Measurements from ENCODE around the gene SETBP1. TPM values are rescaled to one million over a fixed set of nuclear protein-coding genes. Genes with fewer than 3 reads are reported as not detected.

SETBP1 gene
- total RNA-seq, 1 donor from 2014 or later, result 13.6 TPM

DNA sequence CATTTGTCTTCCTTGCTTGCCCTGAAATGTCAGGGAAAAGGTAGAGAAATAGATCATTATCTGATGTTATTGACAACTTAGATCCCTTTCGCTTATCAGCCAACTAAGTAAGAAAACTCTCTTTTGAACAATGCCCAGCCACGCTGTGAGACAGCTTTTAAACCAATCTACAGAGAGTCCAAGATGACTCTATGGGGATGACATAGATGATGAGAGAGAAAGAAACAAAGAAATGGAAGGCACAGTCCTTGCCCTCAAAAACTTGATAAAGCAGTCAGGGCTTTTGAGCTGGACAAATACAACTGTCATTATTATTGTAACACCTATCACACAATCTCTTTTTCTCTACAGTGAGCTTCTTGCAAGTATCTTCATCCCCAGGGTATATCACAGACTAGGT, 222.6 kb downstream of the SETBP1 start:
- Histone ChIP-seq H3K27me3 (ENCODE audit: control insufficient read depth in 3 of 3, insufficient read depth in 3 of 3, low read length in 3 of 3) (no peaks in the 10 kb centered on the region), H3K4me1 (ENCODE audit: control insufficient read depth in 3 of 3, insufficient read depth in 3 of 3, low read length in 3 of 3) (peaks cover 0 to 3% (median 3%) of the 10 kb centered on the region in 3 donors)

DNA sequence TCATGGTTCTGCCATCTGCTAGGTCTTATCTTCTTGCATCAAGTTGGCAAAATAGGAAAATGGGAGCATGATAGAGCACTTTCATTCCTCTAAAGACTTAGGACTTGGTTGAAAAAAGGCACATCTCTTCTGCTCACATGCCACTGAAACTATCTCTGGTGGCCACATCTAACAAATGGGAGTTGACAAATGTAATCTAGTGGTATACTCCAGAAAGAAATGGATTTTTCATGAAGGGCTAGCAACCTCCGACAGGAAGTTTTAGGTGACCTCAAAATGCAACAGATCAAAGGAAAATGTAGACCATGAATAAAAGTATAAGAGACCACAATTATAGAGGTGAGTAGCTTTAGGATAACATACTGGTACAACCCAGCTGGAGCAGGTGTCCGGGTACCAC, 224.1 kb downstream of the SETBP1 start:
- no peaks in the 10 kb centered on the region for H3K9me3 ChIP-seq (ENCODE audit: control insufficient read depth in 3 of 3, low read length in 3 of 3)
- peaks cover 7 to 9% (median 8%) of the 10 kb centered on the region in 3 donors for H3K4me1 ChIP-seq (ENCODE audit: control insufficient read depth in 3 of 3, insufficient read depth in 3 of 3, low read length in 3 of 3)
- no peak overlapping the region for H3K27ac ChIP-seq (ENCODE audit: low read depth, low read length)
- no peak overlapping the region for H3K4me3 ChIP-seq (ENCODE audit: low read length in 3 of 3)
- no peaks in the 10 kb centered on the region for H3K27me3 ChIP-seq (ENCODE audit: control insufficient read depth in 3 of 3, insufficient read depth in 3 of 3, low read length in 3 of 3)
- no peaks in the 10 kb centered on the region for H3K36me3 ChIP-seq (ENCODE audit: control insufficient read depth in 3 of 3, insufficient read depth in 3 of 3, low read length in 3 of 3)
- no peak overlapping the region for H3K9ac ChIP-seq (ENCODE audit: low read depth in 1 of 3, low read length in 3 of 3)

More for the DNA sequence above, 222.6 kb downstream of the SETBP1 start:
- Histone ChIP-seq H3K27ac (ENCODE audit: low read depth, low read length) (no peak overlapping the region), H3K36me3 (ENCODE audit: control insufficient read depth in 3 of 3, insufficient read depth in 3 of 3, low read length in 3 of 3) (no peaks in the 10 kb centered on the region), H3K4me3 (ENCODE audit: low read length in 3 of 3) (no peak overlapping the region), H3K9ac (ENCODE audit: low read depth in 1 of 3, low read length in 3 of 3) (no peak overlapping the region), H3K9me3 (ENCODE audit: control insufficient read depth in 3 of 3, low read length in 3 of 3) (no peaks in the 10 kb centered on the region)

DNA sequence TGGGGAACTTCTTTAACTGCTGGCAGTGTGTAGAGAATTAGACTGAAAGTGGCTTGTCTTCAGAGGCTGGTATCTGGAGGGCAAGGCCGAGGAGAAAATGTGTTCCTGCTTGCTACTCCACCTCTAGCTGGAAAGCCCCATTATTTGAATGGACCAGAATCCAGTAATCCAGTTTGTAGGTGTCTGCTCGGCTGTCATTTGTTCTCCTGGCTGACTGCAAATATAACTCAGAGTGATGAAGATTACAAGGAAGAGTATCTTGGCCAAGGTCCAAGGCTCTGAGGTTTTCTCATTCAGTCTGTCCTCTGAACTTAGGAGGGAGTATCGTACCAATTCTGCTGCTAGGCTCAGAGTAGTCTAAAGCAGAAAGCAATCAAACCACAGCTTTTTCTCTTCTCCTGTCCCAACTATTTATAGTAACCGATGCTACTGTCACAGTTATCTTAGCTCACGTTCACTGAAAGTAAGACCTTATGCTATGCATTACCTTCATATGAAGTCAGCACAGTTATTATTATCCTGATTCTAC, 228.6 kb downstream of the SETBP1 start:
- H3K4me3 ChIP-seq (ENCODE audit: low read length in 3 of 3), result no peak overlapping the region

DNA sequence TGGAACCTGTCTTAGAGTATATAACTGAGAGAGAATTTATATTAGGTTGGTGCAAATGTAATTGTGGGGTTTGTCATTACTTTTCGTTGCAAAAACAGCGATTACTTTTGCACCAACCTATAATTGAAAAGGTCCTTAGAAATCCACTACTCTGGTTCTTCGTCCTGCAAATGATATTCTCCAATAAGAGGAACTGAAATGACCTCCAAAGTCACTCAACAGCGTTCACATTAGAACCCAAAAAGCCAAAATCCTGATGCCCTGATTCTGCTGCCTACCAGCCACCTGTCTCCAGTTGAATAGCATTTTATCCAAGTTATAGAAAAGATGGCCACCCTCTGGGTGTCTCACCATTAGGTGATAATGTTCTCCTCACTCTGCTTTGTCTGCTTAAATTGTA, 230.6 kb downstream of the SETBP1 start:
- peaks cover 13 to 19% (median 14%) of the 10 kb centered on the region in 3 donors for H3K4me1 ChIP-seq (ENCODE audit: control insufficient read depth in 3 of 3, insufficient read depth in 3 of 3, low read length in 3 of 3)
- H3K9ac ChIP-seq (ENCODE audit: low read depth in 1 of 3, low read length in 3 of 3), result no peak overlapping the region
- no peak overlapping the region for H3K27ac ChIP-seq (ENCODE audit: low read depth, low read length)
- no peaks in the 10 kb centered on the region for H3K27me3 ChIP-seq (ENCODE audit: control insufficient read depth in 3 of 3, insufficient read depth in 3 of 3, low read length in 3 of 3)
- no peaks in the 10 kb centered on the region for H3K36me3 ChIP-seq (ENCODE audit: control insufficient read depth in 3 of 3, insufficient read depth in 3 of 3, low read length in 3 of 3)
- H3K4me3 ChIP-seq (ENCODE audit: low read length in 3 of 3), result no peak overlapping the region
- H3K9me3 ChIP-seq (ENCODE audit: control insufficient read depth in 3 of 3, low read length in 3 of 3), result no peaks in the 10 kb centered on the region

More for the DNA sequence above, 228.6 kb downstream of the SETBP1 start:
- H3K27ac ChIP-seq (ENCODE audit: low read depth, low read length), result no peak overlapping the region
- H3K9me3 ChIP-seq (ENCODE audit: control insufficient read depth in 3 of 3, low read length in 3 of 3), result no peaks in the 10 kb centered on the region
- H3K27me3 ChIP-seq (ENCODE audit: control insufficient read depth in 3 of 3, insufficient read depth in 3 of 3, low read length in 3 of 3), result no peaks in the 10 kb centered on the region
- H3K9ac ChIP-seq (ENCODE audit: low read depth in 1 of 3, low read length in 3 of 3), result no peak overlapping the region
- H3K4me1 ChIP-seq (ENCODE audit: control insufficient read depth in 3 of 3, insufficient read depth in 3 of 3, low read length in 3 of 3), result peaks cover 10 to 19% (median 14%) of the 10 kb centered on the region in 3 donors
- H3K36me3 ChIP-seq (ENCODE audit: control insufficient read depth in 3 of 3, insufficient read depth in 3 of 3, low read length in 3 of 3), result no peaks in the 10 kb centered on the region

DNA sequence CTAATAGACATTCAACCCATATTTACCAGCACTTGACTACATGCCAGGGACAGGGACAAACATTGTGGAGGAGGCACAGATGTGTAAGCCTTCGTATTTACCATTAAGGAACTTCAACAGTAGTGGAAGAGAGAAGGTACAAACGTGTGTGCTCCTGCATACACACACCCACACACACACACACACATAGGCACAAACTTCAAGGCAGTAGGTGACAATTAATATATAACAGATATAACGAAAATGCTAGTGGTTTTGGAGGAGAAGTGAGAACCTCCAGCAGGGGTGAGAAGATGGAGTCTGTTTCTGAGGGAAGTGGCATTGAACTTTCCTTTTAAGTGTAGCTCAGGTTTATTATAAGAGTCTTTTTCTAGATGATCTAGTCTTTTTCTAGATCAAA, 231.1 kb downstream of the SETBP1 start:
- Histone ChIP-seq H3K4me3 (ENCODE audit: low read length in 3 of 3) (no peak overlapping the region), H3K27me3 (ENCODE audit: control insufficient read depth in 3 of 3, insufficient read depth in 3 of 3, low read length in 3 of 3) (no peaks in the 10 kb centered on the region), H3K9ac (ENCODE audit: low read depth in 1 of 3, low read length in 3 of 3) (no peak overlapping the region), H3K36me3 (ENCODE audit: control insufficient read depth in 3 of 3, insufficient read depth in 3 of 3, low read length in 3 of 3) (no peaks in the 10 kb centered on the region), H3K4me1 (ENCODE audit: control insufficient read depth in 3 of 3, insufficient read depth in 3 of 3, low read length in 3 of 3) (peaks cover 16 to 24% (median 18%) of the 10 kb centered on the region in 3 donors), H3K27ac (ENCODE audit: low read depth, low read length) (no peak overlapping the region), H3K9me3 (ENCODE audit: control insufficient read depth in 3 of 3, low read length in 3 of 3) (no peaks in the 10 kb centered on the region)

DNA sequence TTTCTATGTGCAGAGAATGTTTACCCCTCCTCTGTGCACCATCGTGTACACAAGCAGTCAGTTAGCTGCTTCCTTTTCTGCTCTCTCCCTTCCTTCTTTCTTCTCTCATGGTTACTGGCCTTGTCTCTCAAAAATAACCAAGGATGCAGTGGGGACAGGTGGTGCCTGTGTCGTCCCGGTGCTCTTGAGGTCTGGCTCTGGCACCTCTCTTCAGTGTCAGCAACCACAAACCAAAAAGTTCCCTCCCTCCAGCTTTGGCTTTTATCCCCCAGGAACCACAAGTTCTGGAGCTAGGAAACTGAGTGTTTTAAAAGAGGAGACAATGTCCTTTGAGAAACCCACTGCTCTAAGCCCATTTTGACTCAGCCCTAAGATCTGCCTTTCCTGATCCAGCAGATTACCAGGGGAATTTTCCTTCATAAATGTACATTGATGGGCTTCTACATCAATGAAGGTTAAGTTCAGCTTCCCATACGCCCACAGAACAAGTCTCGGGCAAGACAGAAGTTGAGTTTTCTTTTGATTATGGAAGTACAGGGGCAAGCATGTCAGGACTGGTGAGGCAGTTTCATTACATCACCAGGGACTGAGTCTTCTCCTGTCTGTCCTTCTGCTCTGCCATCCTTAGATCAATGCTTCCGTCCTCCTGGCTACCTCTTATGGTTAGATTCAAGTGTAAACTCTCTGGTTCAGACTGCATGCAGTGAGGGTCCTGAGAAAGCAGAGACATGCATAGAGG, 232.2 kb downstream of the SETBP1 start:
- Histone ChIP-seq H3K9ac (ENCODE audit: low read depth in 1 of 3, low read length in 3 of 3) (no peak overlapping the region), H3K9me3 (ENCODE audit: control insufficient read depth in 3 of 3, low read length in 3 of 3) (no peaks in the 10 kb centered on the region), H3K4me3 (ENCODE audit: low read length in 3 of 3) (no peak overlapping the region), H3K27ac (ENCODE audit: low read depth, low read length) (no peak overlapping the region), H3K36me3 (ENCODE audit: control insufficient read depth in 3 of 3, insufficient read depth in 3 of 3, low read length in 3 of 3) (no peaks in the 10 kb centered on the region), H3K27me3 (ENCODE audit: control insufficient read depth in 3 of 3, insufficient read depth in 3 of 3, low read length in 3 of 3) (no peaks in the 10 kb centered on the region), H3K4me1 (ENCODE audit: control insufficient read depth in 3 of 3, insufficient read depth in 3 of 3, low read length in 3 of 3) (peaks cover 27 to 33% (median 28%) of the 10 kb centered on the region in 3 donors)

DNA sequence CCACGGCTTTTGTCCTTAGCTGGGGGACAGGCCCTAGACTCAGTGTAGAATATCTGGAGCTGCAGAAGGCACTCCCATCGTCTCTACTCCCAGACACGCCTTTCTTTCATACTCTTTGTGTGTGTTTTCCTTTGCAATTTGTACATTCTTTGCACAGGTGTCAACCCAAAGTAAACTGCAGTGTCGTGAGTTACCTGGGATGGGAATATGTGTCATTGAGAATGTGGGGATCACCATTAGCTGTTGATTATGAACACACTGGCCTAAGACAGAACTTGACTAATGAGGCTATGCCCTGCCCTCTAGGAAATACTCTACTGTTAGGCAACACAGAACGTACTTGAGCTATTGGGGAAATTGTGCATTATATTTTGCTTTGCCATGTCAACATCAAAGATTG, 233.3 kb downstream of the SETBP1 start:
- H3K27ac ChIP-seq (ENCODE audit: low read depth, low read length), result no peak overlapping the region
- no peaks in the 10 kb centered on the region for H3K27me3 ChIP-seq (ENCODE audit: control insufficient read depth in 3 of 3, insufficient read depth in 3 of 3, low read length in 3 of 3)
- no peak overlapping the region for H3K4me3 ChIP-seq (ENCODE audit: low read length in 3 of 3)
- H3K36me3 ChIP-seq (ENCODE audit: control insufficient read depth in 3 of 3, insufficient read depth in 3 of 3, low read length in 3 of 3), result no peaks in the 10 kb centered on the region
- no peak overlapping the region for H3K9ac ChIP-seq (ENCODE audit: low read depth in 1 of 3, low read length in 3 of 3)
- no peaks in the 10 kb centered on the region for H3K9me3 ChIP-seq (ENCODE audit: control insufficient read depth in 3 of 3, low read length in 3 of 3)
- peaks cover 26 to 34% (median 31%) of the 10 kb centered on the region in 3 donors for H3K4me1 ChIP-seq (ENCODE audit: control insufficient read depth in 3 of 3, insufficient read depth in 3 of 3, low read length in 3 of 3)

DNA sequence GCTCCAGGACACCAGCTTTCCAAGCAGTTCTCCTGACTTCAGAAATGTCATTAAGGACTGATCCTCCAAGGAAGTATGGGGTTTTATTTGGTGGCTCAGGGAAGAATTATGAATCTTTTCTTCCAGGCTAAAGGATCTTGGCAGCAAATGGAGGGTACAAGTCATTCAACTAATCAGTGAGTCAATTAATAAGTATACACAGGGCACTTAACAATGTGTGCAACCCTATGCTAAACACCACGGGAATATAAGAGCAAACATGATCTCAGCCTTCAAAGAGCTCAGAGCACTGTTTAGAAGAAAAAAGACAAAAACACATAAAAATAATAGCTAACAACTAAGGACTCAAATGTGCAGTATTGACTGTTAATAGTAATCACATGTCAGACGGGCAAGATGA, 234.5 kb downstream of the SETBP1 start:
- Histone ChIP-seq H3K4me3 (ENCODE audit: low read length in 3 of 3) (no peak overlapping the region), H3K27me3 (ENCODE audit: control insufficient read depth in 3 of 3, insufficient read depth in 3 of 3, low read length in 3 of 3) (no peaks in the 10 kb centered on the region), H3K9ac (ENCODE audit: low read depth in 1 of 3, low read length in 3 of 3) (no peak overlapping the region), H3K4me1 (ENCODE audit: control insufficient read depth in 3 of 3, insufficient read depth in 3 of 3, low read length in 3 of 3) (peaks cover 21 to 32% (median 23%) of the 10 kb centered on the region in 3 donors), H3K36me3 (ENCODE audit: control insufficient read depth in 3 of 3, insufficient read depth in 3 of 3, low read length in 3 of 3) (no peaks in the 10 kb centered on the region), H3K27ac (ENCODE audit: low read depth, low read length) (no peak overlapping the region), H3K9me3 (ENCODE audit: control insufficient read depth in 3 of 3, low read length in 3 of 3) (no peaks in the 10 kb centered on the region)

DNA sequence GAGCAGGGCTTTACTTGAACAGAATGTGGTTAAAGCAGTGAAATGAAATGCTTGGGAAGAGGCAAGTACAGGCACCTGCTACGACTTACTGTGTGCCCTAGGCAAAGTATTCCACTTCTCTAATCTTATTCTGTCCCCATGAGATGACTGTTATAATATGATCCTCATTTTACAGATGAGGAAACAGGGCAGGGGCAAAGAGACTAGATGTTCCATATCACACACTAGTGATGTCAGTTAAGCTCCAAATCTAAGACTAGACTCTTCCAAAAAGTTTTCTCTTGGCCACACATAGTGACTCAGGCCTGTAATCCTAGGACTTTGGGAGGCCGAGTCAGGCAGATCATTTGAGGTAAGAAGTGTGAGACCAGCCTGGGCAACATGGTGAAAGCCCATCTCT, 235.0 kb downstream of the SETBP1 start:
- Histone ChIP-seq H3K9ac (ENCODE audit: low read depth in 1 of 3, low read length in 3 of 3) (no peak overlapping the region), H3K27me3 (ENCODE audit: control insufficient read depth in 3 of 3, insufficient read depth in 3 of 3, low read length in 3 of 3) (no peaks in the 10 kb centered on the region), H3K9me3 (ENCODE audit: control insufficient read depth in 3 of 3, low read length in 3 of 3) (no peaks in the 10 kb centered on the region), H3K4me1 (ENCODE audit: control insufficient read depth in 3 of 3, insufficient read depth in 3 of 3, low read length in 3 of 3) (peaks cover 24 to 32% (median 27%) of the 10 kb centered on the region in 3 donors), H3K36me3 (ENCODE audit: control insufficient read depth in 3 of 3, insufficient read depth in 3 of 3, low read length in 3 of 3) (no peaks in the 10 kb centered on the region), H3K27ac (ENCODE audit: low read depth, low read length) (no peak overlapping the region), H3K4me3 (ENCODE audit: low read length in 3 of 3) (no peak overlapping the region)

DNA sequence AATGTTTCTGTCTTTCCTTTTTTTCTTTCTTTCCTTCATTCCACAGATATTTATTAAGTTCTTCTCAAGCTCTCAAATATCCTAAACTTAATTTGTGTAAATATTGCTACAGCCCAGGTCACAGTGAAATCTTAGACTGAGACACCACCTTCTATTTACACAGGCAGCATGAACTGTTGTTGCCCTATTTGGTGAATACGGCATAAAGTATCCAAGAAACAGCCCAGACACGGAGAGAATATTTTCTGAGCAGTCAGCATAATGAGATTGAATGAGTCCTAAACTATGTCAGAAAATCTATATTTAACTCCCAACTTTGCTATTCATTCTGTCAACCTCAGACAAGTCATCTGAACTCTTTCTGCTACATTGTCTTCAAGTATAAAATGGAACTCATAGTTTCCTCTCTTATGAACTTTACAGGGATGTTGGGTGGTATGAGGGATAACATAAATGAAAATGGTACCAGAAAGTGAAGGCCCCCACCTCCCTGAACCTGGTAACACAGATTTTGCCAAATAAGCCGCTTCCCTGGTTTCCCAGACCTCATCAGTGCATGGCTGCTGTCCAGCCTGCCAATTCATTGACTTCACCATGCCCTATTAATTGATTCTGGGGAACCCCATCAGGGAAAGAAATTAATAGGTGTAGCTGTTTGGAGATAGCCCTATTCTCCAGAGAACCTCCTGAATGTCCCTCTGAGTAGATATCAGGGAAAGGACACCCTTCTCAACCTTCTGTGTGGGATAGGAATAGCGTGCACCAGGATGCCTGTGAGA, 235.9 kb downstream of the SETBP1 start:
- Histone ChIP-seq H3K36me3 (ENCODE audit: control insufficient read depth in 3 of 3, insufficient read depth in 3 of 3, low read length in 3 of 3) (no peaks in the 10 kb centered on the region), H3K9me3 (ENCODE audit: control insufficient read depth in 3 of 3, low read length in 3 of 3) (no peaks in the 10 kb centered on the region), H3K27me3 (ENCODE audit: control insufficient read depth in 3 of 3, insufficient read depth in 3 of 3, low read length in 3 of 3) (no peaks in the 10 kb centered on the region), H3K9ac (ENCODE audit: low read depth in 1 of 3, low read length in 3 of 3) (no peak overlapping the region), H3K27ac (ENCODE audit: low read depth, low read length) (no peak overlapping the region), H3K4me3 (ENCODE audit: low read length in 3 of 3) (no peak overlapping the region), H3K4me1 (ENCODE audit: control insufficient read depth in 3 of 3, insufficient read depth in 3 of 3, low read length in 3 of 3) (peaks cover 24 to 32% (median 27%) of the 10 kb centered on the region in 3 donors)

Measured in skeletal muscle tissue (tissue), 4 donors.